H1 (cell line): ENCODE results near the gene KCNH1. TPM values are rescaled to one million over a fixed set of nuclear protein-coding genes. Genes with fewer than 3 reads are reported as not detected.

Source experiments
- CTCF ChIA-PET: fragments of 300-600 bp; sonication (Branson Sonifier 250); formaldehyde crosslinking; loops from one replicate; lab custom pipeline; 2021; ENCODE audit not compliant: partially characterized antibody; lab: Charles Lee
- POLR2A ChIA-PET: fragments of 300-600 bp; sonication (Branson Sonifier 250); formaldehyde crosslinking; loops from one replicate; lab custom pipeline; 2021; ENCODE audit warnings: inconsistent platforms; ENCODE audit not compliant: partially characterized antibody; lab: Charles Lee
- DNase-seq, 2 experiments: peaks; one replicate each; pipeline versions ENCODE4 v3.0.0 to v3.0.0-alpha.2; 2010 to 2022; ENCODE audit warnings: low spot score in 2 of 2, low read depth in 1 of 2, mixed read lengths in 1 of 2
- FAIRE-seq: peaks from 2 replicates; lab custom pipeline; 2011; peaks lifted over from hg19 to GRCh38; lab: Jason Lieb, UNC
- H2AFZ ChIP-seq: 2 replicates; pipeline ENCODE4 v1.8.1; 2012; ENCODE audit warnings: low read length, inconsistent platforms
- H2AK5ac ChIP-seq: 2 replicates; pipeline ENCODE4 v1.6.1; 2013; ENCODE audit warnings: low read depth, low read length
- H2BK120ac ChIP-seq: replicated peaks from 2 replicates; pipeline ENCODE3; 2013; ENCODE audit warnings: low read depth, low read length, inconsistent platforms
- H2BK12ac ChIP-seq: 2 replicates; pipeline ENCODE4 v1.6.1; 2013; ENCODE audit warnings: low read depth, low read length
- H2BK15ac ChIP-seq: 2 replicates; pipeline ENCODE4 v1.6.1; 2013; ENCODE audit warnings: low read length
- H2BK20ac ChIP-seq: 2 replicates; pipeline ENCODE4 v1.6.1; 2013; ENCODE audit warnings: low read length
- H2BK5ac ChIP-seq: 2 replicates; pipeline ENCODE4 v1.6.1; 2013; ENCODE audit warnings: low read depth, low read length
- H3K14ac ChIP-seq: 2 replicates; pipeline ENCODE4 v1.6.1; 2013; ENCODE audit warnings: inconsistent platforms; ENCODE audit not compliant: insufficient read length
- H3K18ac ChIP-seq: 2 replicates; pipeline ENCODE4 v1.6.1; 2013; ENCODE audit warnings: low read length; ENCODE audit errors: extremely low read depth
- H3K23ac ChIP-seq: 2 replicates; pipeline ENCODE4 v1.6.1; 2013; ENCODE audit warnings: inconsistent platforms; ENCODE audit not compliant: insufficient read length
- H3K23me2 ChIP-seq: 2 replicates; pipeline ENCODE4 v1.6.1; 2013; ENCODE audit warnings: low read depth, low read length
- H3K27ac ChIP-seq: 2 replicates; pipeline ENCODE4 v1.6.1; 2011; ENCODE audit warnings: low read depth, low read length, inconsistent platforms
- H3K27me3 ChIP-seq, 4 experiments: replicated peaks in 1 of 4; 1 replicate in 1 of 4; 2 replicates in 3 of 4; pipeline versions ENCODE4 v1.6.1 to v1.8.1; 2011 to 2013; ENCODE audit warnings: low read length in 3 of 4, mild to moderate bottlenecking in 3 of 4, inconsistent platforms in 2 of 4, mixed read lengths in 2 of 4, moderate library complexity in 1 of 4; ENCODE audit not compliant: control insufficient read depth in 3 of 4, insufficient read depth in 3 of 4; ENCODE audit errors: extremely low read depth in 1 of 4
- H3K36me3 ChIP-seq, 4 experiments: 2 replicates each; pipeline versions ENCODE4 v1.6.1 to v1.8.1; 2011 to 2013; ENCODE audit warnings: mild to moderate bottlenecking in 4 of 4, low read length in 3 of 4, moderate library complexity in 2 of 4, control low read depth in 1 of 4, inconsistent platforms in 1 of 4; ENCODE audit not compliant: insufficient read depth in 4 of 4, control insufficient read depth in 2 of 4
- H3K4ac ChIP-seq: replicated peaks from 2 replicates; pipeline ENCODE3; 2013; ENCODE audit warnings: low read length, low read depth, mixed read lengths, inconsistent platforms; ENCODE audit not compliant: insufficient read length
- H3K4me1 ChIP-seq, 4 experiments: replicated peaks in 1 of 4; 1 replicate in 1 of 4; 2 replicates in 3 of 4; pipeline versions ENCODE4 v1.6.1 to v1.8.1; 2011 to 2013; ENCODE audit warnings: low read length in 3 of 4, inconsistent platforms in 2 of 4, mixed read lengths in 1 of 4; ENCODE audit not compliant: insufficient read depth in 4 of 4, control insufficient read depth in 3 of 4
- H3K4me2 ChIP-seq, 2 experiments: 2 replicates each; pipeline versions ENCODE4 v1.6.1 to v1.8.1; 2011 to 2013; ENCODE audit warnings: low read depth in 2 of 2, low read length in 2 of 2, control low read depth in 1 of 2, inconsistent platforms in 1 of 2, mild to moderate bottlenecking in 1 of 2; ENCODE audit not compliant: insufficient read depth in 1 of 2
- H3K4me3 ChIP-seq, 4 experiments: fragments of 200-600, 300-600 bp in 1 of 4; sonication (generic), shearing (Covaris generic), sonication (Bioruptor Twin) in 1 of 4; 2 replicates each; pipeline versions ENCODE4 v1.5.1 to v1.8.1; 2011 to 2016; ENCODE audit warnings: low read length in 4 of 4, low read depth in 3 of 4, control low read depth in 2 of 4, inconsistent platforms in 2 of 4, mild to moderate bottlenecking in 2 of 4, mixed read lengths in 1 of 4, moderate library complexity in 1 of 4; ENCODE audit not compliant: insufficient read depth in 2 of 4; ENCODE audit errors: extremely low read depth in 1 of 4
- H3K56ac ChIP-seq: replicated peaks from 2 replicates; pipeline ENCODE3; 2013; ENCODE audit warnings: low read depth, mild to moderate bottlenecking, mixed read lengths, low read length, inconsistent platforms; ENCODE audit not compliant: insufficient read length
- H3K79me1 ChIP-seq: 2 replicates; pipeline ENCODE4 v1.6.1; 2013; ENCODE audit warnings: low read depth, low read length, control low read depth
- H3K79me2 ChIP-seq, 2 experiments: 2 replicates each; pipeline versions ENCODE4 v1.6.1 to v1.8.1; 2012 to 2013; ENCODE audit warnings: low read length in 2 of 2, mild to moderate bottlenecking in 2 of 2, inconsistent platforms in 1 of 2; ENCODE audit not compliant: insufficient read depth in 2 of 2, control insufficient read depth in 1 of 2
- H3K9ac ChIP-seq, 4 experiments: replicated peaks in 1 of 4; 1 replicate in 1 of 4; 2 replicates in 3 of 4; pipeline versions ENCODE4 v1.6.1 to v1.8.1; 2011 to 2013; ENCODE audit warnings: low read depth in 3 of 4, low read length in 3 of 4, control low read depth in 2 of 4, mild to moderate bottlenecking in 2 of 4, moderate library complexity in 2 of 4, inconsistent platforms in 1 of 4; ENCODE audit errors: extremely low read depth in 1 of 4
- H3K9me3 ChIP-seq, 2 experiments: 2 replicates each; pipeline versions ENCODE4 v1.6.1 to v1.8.1; 2012 to 2013; ENCODE audit warnings: mild to moderate bottlenecking in 2 of 2, moderate library complexity in 2 of 2, control low read depth in 1 of 2, inconsistent platforms in 1 of 2, low read depth in 1 of 2, low read length in 1 of 2, mixed read lengths in 1 of 2; ENCODE audit not compliant: insufficient read depth in 2 of 2
- H4K20me1 ChIP-seq, 2 experiments: replicated peaks in 1 of 2; 2 replicates each; pipeline versions ENCODE3 to v1.8.1; 2011 to 2013; ENCODE audit warnings: inconsistent platforms in 2 of 2, low read length in 2 of 2, mild to moderate bottlenecking in 1 of 2; ENCODE audit not compliant: insufficient read depth in 2 of 2, control insufficient read depth in 1 of 2
- H4K5ac ChIP-seq: 2 replicates; pipeline ENCODE4 v1.6.1; 2013; ENCODE audit warnings: low read length, low read depth, mixed read lengths, inconsistent platforms; ENCODE audit not compliant: insufficient read length
- H4K8ac ChIP-seq: 2 replicates; pipeline ENCODE4 v1.8.0; 2013; ENCODE audit warnings: mild to moderate bottlenecking, moderate library complexity, low read length, inconsistent platforms; ENCODE audit not compliant: insufficient read depth; ENCODE audit errors: extremely low read depth
- H4K91ac ChIP-seq: replicated peaks from 2 replicates; pipeline ENCODE3; 2013; ENCODE audit warnings: low read length, mixed read lengths, inconsistent platforms; ENCODE audit not compliant: insufficient read length
- CREB1 ChIP-seq: IDR thresholded peaks from 2 replicates; pipeline ENCODE4 v1.6.1; 2012; ENCODE audit warnings: inconsistent platforms
- NANOG ChIP-seq: IDR thresholded peaks from 2 replicates; pipeline ENCODE4 v1.6.1; 2011; ENCODE audit warnings: low read length, low read depth, mild to moderate bottlenecking, inconsistent platforms; ENCODE audit not compliant: insufficient read depth, poor library complexity, severe bottlenecking
- RBBP5 ChIP-seq: IDR thresholded peaks from 2 replicates; pipeline ENCODE4 v1.7.1; 2012; ENCODE audit warnings: low read depth, mild to moderate bottlenecking, inconsistent platforms, low read length, moderate library complexity, borderline replicate concordance
- SIX5 ChIP-seq: IDR thresholded peaks from 2 replicates; pipeline ENCODE4 v1.6.1; 2011; ENCODE audit warnings: mild to moderate bottlenecking, low read depth, low read length
- whole genome bisulfite sequencing, 2 experiments: shearing (Covaris generic) in 1 of 2; methylation state at CpG; one replicate each; pipeline versions ENCODE4 v1.1.6 to v1.1.7; 2013 to 2015; ENCODE audit warnings: low lambda C conversion rate in 2 of 2, mixed read lengths in 2 of 2, inconsistent platforms in 1 of 2, low coverage in 1 of 2, missing lambda C conversion rate in 1 of 2; ENCODE audit not compliant: insufficient replicate concordance in 2 of 2, insufficient coverage in 1 of 2, insufficient read length in 1 of 2; ENCODE audit errors: extremely low coverage in 1 of 2, missing lambda C conversion rate in 1 of 2; 5-methylcytosine and 5-hydroxymethylcytosine counted together
- polyA plus RNA-seq, 7 experiments: library from polyadenylated mRNA; depleted of rRNA in 3 of 7; stranded (reverse) in 5 of 7; unstranded in 2 of 7; fragments of >200 nt in 5 of 7; fragments of 200-250 nt in 2 of 7; gene quantifications; 1 replicate in 5 of 7; 2 replicates in 1 of 7; 4 replicates in 1 of 7; pipeline versions ENCODE4 v1.2.1 to v1.2.3, GENCODE V29; 2011 to 2013; ENCODE audit warnings: missing spikeins in 2 of 7, mixed read lengths in 2 of 7
- total RNA-seq: library from RNA; stranded (reverse); fragmentation: NEBNext Ultra II Directional; extraction: Animal tissue kit (Norgen Biotek cat#: 25700); gene quantifications from 2 replicates; pipeline ENCODE4 v1.2.1, GENCODE V29; 2021

Gene KCNH1
- total and polyA plus RNA-seq, 2 of the 8 experiments (the other 6 are each of a cell fraction or from before 2014, with no cell fraction given): 0.27 to 0.34 TPM

GRCh38 chr1:211033921-211034525 lies 99.9 kb downstream of the KCNH1 start:
- H3K9ac ChIP-seq: no peak overlapping the region
- no peak overlapping the region for H4K5ac ChIP-seq
- 89% methylated on average over 2 of the region's 2 CpGs; no CpG with 5 or more reads in 1 of the 2 experiments for WGBS, 2 experiments
- no peak overlapping the region for H2BK12ac ChIP-seq
- H2AFZ ChIP-seq: no peak overlapping the region
- no peak overlapping the region for H3K18ac ChIP-seq
- H3K79me2 ChIP-seq: no peaks in the 10 kb centered on the region
- no peak overlapping the region for H3K56ac ChIP-seq
- no peak for TF ChIP-seq CREB1
- no peak for TF ChIP-seq NANOG
- TF ChIP-seq SIX5: no peak
- TF ChIP-seq RBBP5: no peak
- H3K4me1 ChIP-seq: no peaks in the 10 kb centered on the region
- no peaks in the 10 kb centered on the region for H4K20me1 ChIP-seq
- H3K27me3 ChIP-seq: no peaks in the 10 kb centered on the region
- no peaks in the 10 kb centered on the region for H3K79me1 ChIP-seq
- no peak overlapping the region for H3K4me2 ChIP-seq
- no peak overlapping the region for H2BK120ac ChIP-seq
- H3K9me3 ChIP-seq: peaks cover 0 to 3% of the 10 kb centered on the region in 2 experiments; a peak in 1 of 4 replicates
- ChIA-PET POLR2A (no interaction called here), CTCF (no interaction called here)
- no peak overlapping the region for H2BK20ac ChIP-seq
- DNase-seq (no peak), FAIRE-seq (no peak)
- H2BK5ac ChIP-seq: no peak overlapping the region
- no peak overlapping the region for H2BK15ac ChIP-seq
- no peaks in the 10 kb centered on the region for H3K36me3 ChIP-seq
- H2AK5ac ChIP-seq: no peak overlapping the region
- no peak overlapping the region for H4K8ac ChIP-seq
- no peak overlapping the region for H3K27ac ChIP-seq
- no peak overlapping the region for H3K4me3 ChIP-seq
- no peak overlapping the region for H4K91ac ChIP-seq
- H3K4ac ChIP-seq: no peak overlapping the region
- H3K14ac ChIP-seq: no peak overlapping the region
- H3K23me2 ChIP-seq: no peaks in the 10 kb centered on the region
- no peak overlapping the region for H3K23ac ChIP-seq
